HG03139 (cell line): Measurements from ENCODE around the gene ATP7A.
"Not testable (repeated sequence)": the region's sequence is repeated elsewhere in the genome, so short reads cannot be mapped to it uniquely, and the experiment has no call there.

Source experiments
- ATAC-seq: cut with Tn5 transposase; IDR thresholded peaks from one replicate; pipeline ENCODE4 v1.9.1; 2021; ENCODE audit not compliant: unreplicated experiment

Gene ATP7A

DNA sequence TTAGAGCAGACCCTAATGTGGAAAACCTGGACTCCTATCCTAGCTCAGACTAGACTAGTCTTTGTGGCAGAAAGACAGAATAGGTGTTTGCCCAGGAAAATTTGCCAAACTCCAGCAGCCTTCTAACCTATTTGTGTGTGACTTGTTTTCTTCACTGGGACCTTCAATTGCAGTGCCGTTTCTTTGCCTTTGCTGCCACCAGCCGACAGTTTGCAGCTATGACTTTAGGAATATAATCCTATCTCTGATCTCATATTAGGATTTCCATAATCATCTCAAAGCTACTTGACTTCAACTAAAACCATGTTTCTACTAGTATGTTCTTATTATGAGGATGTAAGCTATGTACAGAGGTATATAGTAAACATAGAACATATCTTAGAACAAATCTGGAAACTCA, 119.2 kb downstream of the ATP7A start:
- no peak for ATAC-seq

DNA sequence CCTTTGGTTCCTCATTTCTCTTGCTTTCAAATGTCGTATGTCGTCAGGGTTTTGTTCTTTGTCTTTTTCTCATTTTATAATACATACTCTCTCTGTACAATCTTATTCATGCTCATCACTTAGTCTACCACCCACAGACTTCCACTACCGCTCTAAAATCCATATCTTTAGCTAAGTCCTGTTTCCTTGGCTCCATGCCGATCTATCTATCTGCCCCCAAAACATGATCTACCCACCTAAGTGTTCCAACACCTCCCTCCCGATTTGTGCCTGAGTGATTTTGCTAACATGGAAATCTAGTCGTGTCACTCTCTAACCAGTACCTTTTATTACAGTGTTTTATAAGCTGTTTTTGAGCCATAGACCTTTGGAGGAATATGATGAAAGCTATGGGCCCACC, 124.6 kb downstream of the ATP7A start:
- no peak for ATAC-seq

DNA sequence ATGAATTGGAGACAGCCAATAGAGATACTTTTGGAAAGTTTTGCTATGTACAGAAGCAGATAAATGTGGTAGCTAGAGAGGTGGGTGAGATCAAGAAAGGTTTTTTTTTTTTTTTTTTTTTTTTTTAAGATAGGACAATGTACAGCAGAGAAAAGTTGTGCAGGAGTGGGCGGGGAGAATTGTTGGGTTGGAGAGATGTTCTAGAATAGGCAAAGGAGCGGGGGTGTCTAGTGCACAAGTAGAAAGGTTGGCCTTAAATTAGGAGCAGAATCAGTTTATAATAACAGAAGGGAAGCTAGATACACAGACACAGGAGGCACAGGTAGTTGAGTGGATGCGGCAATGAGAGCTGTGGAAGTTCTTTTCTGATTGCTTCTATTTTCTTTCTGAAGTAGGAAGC, 127.4 kb downstream of the ATP7A start:
- ATAC-seq = no peak

DNA sequence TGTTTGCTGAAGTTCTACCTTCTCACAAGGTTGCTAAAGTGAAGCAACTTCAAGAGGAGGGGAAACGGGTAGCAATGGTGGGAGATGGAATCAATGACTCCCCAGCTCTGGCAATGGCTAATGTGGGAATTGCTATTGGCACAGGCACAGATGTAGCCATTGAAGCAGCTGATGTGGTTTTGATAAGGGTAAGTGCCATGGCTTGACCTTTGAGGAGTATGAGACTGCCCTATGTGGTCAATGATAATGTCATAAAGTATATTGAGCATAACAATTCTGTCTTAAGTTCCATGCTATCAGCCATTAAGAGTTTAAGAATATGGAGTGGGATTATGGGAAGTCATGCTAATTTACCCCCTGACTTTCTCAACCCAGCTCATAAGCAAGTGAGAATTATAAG, 132.1 kb downstream of the ATP7A start:
- no peak for ATAC-seq

DNA sequence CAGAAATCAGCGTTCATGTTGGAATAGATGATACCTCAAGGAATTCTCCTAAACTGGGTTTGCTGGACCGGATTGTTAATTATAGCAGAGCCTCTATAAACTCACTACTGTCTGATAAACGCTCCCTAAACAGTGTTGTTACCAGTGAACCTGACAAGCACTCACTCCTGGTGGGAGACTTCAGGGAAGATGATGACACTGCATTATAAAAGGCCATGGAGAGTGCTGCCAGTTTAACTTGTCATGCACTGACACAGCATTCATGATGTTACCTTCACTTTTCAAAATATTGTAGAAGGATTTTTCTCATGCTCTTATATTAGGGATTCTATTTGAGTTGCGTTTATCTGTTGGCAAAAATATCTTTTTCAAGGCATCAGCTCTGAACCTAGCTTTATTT, 135.9 kb downstream of the ATP7A start:
- ATAC-seq = no peak

DNA sequence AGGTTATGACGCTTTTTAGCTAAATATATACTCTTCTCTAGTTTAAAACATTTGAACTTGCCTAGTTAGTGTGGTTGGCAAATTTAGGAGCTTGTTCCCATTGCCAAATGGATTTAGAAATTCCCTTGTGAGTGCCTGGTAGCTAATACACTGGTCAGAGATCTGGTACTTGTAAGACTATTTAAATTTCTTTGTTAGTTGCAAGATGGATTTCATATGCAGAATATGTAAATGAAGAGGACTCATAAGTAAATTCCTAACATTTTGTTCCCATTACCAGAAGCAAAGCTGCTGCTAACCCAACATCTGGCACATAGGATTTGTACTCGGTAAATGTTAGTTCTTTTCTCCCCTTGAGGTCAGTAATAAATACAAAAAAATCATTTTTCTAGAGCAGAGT, 137.6 kb downstream of the ATP7A start:
- no peak for ATAC-seq

DNA sequence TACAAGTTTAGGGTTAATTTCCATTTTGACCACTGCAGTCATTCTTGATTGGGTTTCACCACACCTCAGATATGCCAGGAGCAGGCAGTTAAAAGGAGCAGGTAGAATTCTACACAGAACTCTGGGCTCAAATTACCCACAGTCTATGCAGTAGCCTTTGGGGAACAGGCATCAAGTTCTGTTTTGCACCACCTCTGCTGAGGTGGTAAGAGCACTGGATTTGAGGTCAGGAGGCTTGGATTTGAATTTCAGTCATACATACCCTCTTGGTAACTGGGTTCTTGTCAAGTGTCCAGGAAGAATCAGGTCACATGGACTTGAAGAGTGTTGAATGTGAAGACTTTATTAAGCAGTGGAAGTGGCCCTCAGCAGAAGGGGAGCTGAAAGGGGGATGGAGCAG, 153.2 kb downstream of the ATP7A start:
- ATAC-seq = no peak

DNA sequence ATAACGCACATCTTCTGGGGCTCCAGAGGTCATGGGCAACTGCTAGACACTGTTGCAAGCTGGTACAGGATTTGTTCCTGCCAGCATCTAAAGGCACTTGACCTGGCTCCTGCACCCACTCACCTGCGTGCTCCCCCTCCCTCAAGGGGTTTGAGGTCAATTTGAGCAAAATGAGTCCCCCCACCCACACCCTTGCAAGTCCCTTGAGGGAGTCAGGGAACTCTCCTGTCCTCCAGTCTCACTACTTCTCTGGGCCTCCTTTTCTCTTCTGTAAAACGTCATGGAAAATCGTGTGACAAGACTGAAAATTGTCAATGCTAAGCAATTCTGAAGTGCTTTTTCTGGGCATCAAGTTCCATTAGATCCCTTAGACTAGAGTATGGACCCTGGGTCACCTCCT, 153.7 kb downstream of the ATP7A start:
- no peak for ATAC-seq

DNA sequence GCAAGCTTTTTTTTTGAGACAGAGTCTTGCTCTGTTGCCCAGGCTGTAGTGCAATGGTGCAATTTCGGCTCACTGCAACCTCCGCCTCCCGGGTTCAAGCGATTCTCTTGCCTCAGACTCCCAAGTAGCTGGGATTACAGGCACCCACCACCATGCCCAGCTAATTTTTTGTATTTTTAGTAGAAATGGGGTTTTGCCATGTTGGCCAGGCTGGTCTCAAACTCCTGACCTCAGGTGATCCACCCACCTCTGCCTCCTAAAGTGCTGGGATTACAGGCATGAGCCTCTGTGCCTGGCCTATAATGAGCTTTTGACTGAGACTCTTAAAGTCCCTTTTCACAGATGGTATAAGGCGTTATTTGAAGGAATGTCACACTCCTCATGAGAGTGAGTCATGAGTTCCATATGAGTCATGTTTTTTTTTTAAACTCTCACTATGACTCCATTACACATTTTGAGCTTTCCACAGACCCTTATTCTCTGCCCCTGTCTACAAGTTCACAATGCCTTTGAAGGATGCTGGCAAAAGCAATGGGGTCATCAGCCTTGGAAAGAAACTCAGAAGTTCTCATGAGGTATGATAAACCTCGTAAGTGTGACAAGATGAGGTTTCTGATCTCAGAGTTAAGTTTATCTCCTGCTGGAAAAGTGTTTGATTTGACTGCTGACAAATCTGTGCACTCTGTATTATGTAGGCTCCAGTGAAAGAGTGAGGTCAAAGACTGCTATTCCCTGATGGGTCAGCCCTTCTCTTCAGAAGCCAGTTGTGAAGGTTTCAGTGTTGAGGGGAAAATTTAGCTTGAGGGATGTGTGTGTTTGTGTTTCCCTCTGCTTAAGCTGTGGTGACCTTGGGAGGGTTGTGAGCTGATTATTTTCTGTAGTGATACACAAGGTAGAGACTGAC, 154.5 kb downstream of the ATP7A start:
- peak; percentile 86 for ATAC-seq

DNA sequence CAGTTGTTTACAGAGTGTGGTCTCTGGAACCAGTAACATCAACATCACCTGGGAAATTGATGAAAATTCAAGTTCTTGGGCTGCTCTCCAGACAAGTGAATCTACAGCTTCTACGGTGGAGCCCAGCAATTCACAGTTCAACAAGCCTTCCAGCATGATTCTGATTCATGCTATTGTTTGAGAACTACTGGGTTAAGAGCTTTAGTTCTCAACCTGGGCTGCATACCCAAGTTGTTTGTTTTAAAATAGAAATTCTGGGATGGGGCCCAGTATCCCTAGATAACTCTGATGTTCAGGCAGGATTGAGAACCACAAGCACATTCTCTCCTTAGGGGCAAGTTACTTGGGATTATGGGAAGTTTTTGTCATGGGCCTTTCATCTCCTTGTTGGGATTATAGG, 155.6 kb downstream of the ATP7A start:
- no peak for ATAC-seq

DNA sequence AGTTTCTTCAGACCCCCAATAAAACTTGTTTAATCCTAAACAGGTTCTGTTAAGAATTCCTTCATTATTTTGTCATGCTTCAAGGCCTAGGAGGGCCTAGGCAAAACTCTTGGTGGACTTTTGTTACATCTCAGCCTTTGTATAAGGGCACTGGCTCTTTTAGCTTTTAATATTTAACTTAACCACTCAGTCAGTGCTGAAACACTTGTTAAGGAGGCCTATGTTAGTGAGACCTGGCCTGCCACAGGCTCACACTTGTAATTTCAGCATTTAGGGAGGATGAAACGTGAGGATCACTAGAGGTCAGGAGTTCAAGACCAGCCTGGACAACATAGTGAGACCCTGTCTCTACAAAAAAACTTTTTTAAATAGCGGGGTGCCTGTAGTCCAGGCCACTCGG, 160.8 kb downstream of the ATP7A start:
- no peak for ATAC-seq

DNA sequence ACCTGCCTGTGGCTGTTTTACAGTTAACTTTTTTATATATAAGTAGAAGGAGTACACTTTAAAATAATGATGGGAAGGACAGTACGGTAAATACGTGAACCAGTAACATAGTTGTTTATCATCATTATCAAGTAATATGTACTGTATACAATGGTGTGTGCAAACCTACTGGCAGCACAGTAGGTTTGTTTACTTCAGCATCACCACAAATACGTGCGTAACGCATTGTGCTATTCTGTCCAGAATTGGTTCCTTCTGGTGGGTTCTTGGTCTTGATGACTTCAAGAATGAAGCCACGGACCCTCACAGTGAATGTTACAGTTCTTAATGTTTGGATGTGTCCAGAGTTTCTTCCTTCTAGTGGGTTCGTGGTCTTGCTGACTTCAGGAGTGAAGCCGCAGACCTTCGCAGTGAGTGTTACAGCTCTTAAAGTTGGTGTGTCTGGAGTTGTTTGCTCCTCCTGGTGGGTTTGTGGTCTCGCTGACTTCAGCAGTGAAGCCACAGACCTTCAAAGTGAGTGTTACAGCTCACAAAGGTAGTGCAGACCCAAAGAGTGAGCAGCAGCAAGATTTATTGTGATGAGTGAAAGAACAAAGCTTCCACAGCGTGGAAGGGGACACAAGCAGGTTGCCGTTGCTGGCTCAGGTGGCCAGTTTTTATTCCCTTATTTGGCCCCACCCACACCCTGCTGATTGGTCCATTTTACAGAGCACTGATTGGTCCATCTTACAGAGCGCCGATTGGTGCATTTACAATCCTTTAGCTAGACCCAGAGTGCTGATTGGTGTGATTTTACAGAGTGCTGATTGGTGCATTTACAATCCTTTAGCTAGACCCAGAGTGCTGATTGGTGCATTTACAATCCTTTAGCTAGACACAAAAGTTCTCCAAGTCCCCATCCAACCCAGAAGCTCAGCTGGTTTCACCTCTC, 162.9 kb downstream of the ATP7A start:
- ATAC-seq = not testable (repeated sequence)

DNA sequence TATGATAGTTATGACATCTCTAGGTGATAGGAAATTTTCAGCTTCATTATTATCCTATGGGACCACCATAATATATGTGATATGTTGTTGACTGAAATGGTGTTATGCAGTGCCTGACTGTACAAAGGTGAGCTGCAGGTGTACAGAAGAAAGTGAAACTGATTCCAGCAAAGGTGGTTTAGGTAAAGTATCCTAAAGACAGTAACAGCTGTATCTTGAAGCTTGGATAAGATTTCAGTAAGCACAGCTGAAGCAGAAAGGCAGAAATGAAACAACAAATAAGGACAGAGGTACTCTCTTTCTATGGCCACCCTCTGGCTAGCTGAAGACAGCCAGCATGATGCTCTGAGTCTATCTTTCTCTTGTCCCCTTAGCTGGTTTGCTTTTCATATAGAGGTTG, 163.6 kb downstream of the ATP7A start:
- no peak for ATAC-seq

DNA sequence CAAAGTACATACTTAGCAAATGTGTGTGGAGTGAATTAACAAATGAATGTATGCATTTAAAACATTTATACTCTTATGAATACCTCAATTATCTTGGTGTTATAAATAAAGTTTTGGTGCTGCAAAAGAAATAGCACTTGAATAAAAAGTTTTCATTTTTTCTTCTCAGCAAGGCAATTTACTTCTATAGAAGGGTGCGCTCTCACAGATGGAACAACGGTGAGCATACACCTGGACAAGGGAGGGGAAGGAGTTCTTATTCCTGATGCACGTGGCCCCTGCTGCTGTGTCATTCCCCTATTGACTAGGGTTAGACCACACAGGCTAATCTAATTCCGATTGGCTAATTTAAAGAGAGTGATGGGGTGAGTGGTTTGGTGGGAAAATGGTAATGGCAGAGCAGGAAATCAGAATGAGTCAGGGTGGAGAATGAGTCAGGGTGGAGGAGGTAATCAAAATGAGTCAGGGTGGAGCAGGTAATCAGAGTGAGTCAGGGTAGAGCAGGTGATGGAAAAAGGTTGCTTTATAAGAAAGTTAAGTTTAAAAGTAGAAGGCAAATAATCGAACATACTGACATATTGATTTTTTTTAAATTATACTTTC, 165.4 kb downstream of the ATP7A start:
- ATAC-seq = no peak

DNA sequence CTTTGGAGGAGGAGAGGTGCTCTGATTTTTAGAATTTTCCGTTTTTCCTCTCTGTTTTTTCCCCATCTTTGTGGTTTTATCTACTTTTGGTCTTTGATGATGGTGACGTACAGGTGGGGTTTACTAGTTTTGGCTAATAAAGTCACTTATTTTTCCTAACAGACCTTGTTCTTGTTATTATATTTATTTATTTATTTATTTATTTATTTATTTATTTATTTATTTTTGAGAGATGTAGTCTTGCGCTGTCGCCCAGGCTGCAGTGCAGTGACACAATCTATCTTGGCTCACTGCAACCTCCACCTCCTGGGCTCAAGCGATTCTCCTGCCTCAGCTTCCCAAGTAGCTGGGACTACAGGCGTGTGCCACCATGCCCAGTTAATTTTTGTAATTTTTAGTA, 170.9 kb downstream of the ATP7A start:
- not testable (repeated sequence) for ATAC-seq

DNA sequence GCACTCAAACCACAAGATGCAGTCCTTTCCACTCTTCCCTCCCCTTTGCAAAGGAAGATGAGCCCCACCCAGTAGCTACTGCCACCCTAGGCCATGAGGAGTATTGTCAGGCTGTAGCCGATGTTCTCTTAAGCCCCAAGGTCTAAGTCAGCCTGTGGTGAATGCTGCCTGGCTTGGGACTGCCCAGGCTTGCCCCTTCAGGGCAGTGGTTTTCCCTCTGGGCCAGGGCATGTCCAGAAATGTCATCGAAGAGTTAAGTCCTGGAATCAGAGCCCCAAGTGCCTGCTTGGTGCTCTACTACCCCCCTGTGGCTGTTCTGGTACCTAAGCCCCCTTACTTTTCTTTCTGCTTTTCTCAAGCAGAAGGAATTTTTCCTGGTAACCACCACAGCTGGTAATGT, 181.8 kb downstream of the ATP7A start:
- peak; percentile 83 for ATAC-seq

DNA sequence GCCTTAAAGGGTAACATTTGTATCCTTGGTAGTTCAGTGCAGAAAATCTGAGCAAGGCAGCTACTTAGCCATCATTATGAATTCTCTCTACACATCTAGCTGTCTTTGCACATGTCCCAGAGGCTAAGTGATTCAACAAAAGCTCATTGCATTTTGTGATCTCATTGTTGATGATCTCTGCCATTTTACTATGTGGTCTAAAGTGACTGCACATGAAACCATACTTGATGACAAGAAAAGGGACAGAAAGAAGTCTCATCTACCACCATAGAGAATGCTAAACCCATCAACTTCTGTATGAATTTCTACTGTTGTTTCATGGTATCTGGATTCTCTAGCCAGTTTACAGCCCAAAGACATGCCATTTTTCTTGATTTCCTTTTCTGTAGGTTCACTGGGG, 187.6 kb downstream of the ATP7A start:
- ATAC-seq = no peak
